DMS114 treated with DMSO at 0.1 percent for 48 hours (cell line): Measurements from ENCODE around the gene SPNS2.
"Not testable (repeated sequence)": the region's sequence is repeated elsewhere in the genome, so short reads cannot be mapped to it uniquely, and the experiment has no call there.

Experiments
- DNase-seq: peaks from one replicate; lab custom pipeline; 2025; ENCODE audit not compliant: unreplicated experiment; lab: John Stamatoyannopoulos, UW

The SPNS2 gene

GRCh38 chr17:4565209-4566141 lies 66.8 kb downstream of the SPNS2 start:
- peak; percentile 78 for DNase-seq

DNA sequence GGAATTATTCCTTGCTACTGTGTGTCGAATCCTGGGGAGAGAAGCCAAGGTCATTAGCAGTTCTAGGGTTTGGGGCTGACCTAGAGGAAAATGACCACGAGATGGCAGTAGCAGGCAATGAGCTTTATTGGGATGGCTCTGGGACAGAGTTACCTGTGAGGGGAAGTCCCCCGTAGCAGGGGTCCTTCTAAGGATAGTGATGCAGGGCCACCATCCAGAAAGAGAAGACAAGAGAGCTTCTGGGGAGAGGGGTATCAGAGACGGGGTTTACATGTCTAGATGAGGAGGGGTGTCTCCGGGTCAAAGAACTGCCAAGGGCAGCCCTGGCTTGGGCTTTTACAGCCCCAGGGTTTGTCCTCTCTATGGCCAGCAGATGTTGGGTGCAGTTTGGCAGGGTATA lies 68.1 kb downstream of the SPNS2 start:
- DNase-seq = peak; percentile 51

GRCh38 chr17:4569591-4569990 lies 70.9 kb downstream of the SPNS2 start:
- no peak for DNase-seq

- no peak for DNase-seq
These were observed 73.5 kb downstream of the SPNS2 start for GRCh38 chr17:4572131-4572530.

DNA sequence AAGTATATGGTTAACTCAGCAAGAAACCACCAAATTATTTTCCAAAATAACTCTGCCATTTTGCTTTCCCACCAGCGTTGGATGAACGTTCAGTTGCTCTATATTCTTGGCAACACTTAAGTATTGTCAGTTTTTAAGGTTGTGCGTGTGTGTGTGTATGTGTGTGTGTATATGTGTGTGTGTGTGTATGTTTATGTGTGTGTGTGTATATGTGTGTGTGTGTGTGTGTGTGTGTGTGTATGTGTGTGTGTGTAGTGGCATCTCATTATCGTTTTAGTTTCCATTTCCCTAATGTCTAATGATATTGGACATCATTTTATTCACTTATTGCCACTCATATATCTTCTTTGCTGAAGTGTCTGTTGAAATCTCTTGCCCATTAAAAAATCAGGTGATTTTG lies 74.4 kb downstream of the SPNS2 start:
- no peak for DNase-seq

- DNase-seq = no peak
These were observed 75.0 kb downstream of the SPNS2 start for GRCh38 chr17:4573669-4574068.

DNA sequence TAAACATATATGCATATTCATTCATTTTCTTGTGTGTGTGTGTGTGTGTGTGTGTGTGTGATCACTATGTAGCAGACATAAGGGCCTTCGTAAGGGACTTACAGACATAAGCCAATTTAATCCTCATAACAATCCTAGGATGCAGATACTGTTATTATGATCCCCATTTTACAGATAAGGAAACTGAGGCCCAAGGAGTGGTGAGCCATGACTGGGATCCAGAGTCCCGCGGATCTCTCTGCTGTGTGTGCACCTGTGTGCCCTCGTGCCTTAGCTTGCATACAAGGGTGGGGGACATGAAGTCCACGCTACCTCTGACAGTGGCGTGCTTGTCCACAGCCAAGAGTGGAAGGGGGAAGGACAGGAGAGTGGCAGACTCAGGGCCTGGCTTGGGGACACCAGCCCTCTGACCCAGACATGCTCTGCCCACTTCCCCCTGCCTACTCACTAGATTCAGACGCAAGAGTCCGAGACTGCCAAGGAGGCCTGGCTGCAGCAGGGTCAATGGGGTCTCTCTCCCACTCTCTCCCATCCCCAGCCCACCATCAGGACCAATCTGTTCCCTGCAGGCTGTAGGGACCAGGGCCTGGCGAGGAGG lies 75.9 kb downstream of the SPNS2 start:
- no peak for DNase-seq

DNA sequence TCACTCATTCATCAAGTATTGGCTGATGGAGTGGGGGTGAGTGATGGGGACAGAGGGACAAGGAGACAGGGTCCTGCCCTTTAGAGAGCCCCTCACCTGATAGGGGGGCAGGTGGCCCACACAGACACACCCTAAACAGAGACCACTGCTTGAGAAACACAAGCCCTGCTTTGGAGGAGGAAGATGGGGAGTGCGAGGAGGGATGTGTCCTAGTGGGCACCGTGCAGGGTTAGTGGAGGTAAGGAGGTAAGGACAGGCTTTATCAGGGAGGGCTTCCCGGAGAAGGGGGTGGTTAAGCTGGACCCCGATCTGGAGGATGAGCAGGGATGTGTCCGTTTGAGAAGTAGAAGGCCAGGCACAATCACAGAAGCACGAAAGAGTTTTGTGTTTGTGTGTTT lies 77.5 kb downstream of the SPNS2 start:
- DNase-seq = no peak

GRCh38 chr17:4576729-4577322 lies 78.1 kb downstream of the SPNS2 start:
- DNase-seq = no peak

- DNase-seq = no peak
These were observed 78.8 kb downstream of the SPNS2 start for GRCh38 chr17:4577386-4577993.

- not testable (repeated sequence) for DNase-seq
These were observed 79.7 kb downstream of the SPNS2 start for GRCh38 chr17:4578349-4578748.

- DNase-seq = no peak
These were observed 81.0 kb downstream of the SPNS2 start for GRCh38 chr17:4579678-4580077.

- DNase-seq = no peak
These were observed 81.6 kb downstream of the SPNS2 start for GRCh38 chr17:4580291-4580690.

- DNase-seq = no peak
These were observed 83.4 kb downstream of the SPNS2 start for GRCh38 chr17:4582101-4582501.

DNA sequence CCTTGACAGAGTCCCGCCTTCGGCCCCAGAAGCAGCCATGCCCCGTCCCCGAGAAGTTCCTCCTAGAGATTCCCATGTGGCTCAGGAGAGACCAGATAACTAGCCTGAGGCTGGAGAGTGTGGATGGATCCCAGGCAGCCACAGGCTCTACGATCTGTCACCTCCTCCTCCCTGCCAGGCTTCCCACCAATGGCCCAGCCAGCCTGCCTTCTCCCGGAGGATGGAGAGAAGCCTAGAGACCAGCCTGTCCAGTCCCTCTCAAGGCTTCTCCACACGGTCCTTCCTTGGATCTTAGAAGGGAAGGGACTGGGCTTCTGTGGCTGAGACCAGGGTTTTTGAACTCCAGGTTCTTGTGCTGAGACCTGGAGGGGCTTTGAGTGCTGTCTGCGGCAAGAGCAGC lies 84.0 kb downstream of the SPNS2 start:
- DNase-seq = no peak

GRCh38 chr17:4583206-4583605 lies 84.5 kb downstream of the SPNS2 start:
- no peak for DNase-seq

- DNase-seq = peak; percentile 37
These were observed 85.1 kb downstream of the SPNS2 start for GRCh38 chr17:4583782-4584100.

DNA sequence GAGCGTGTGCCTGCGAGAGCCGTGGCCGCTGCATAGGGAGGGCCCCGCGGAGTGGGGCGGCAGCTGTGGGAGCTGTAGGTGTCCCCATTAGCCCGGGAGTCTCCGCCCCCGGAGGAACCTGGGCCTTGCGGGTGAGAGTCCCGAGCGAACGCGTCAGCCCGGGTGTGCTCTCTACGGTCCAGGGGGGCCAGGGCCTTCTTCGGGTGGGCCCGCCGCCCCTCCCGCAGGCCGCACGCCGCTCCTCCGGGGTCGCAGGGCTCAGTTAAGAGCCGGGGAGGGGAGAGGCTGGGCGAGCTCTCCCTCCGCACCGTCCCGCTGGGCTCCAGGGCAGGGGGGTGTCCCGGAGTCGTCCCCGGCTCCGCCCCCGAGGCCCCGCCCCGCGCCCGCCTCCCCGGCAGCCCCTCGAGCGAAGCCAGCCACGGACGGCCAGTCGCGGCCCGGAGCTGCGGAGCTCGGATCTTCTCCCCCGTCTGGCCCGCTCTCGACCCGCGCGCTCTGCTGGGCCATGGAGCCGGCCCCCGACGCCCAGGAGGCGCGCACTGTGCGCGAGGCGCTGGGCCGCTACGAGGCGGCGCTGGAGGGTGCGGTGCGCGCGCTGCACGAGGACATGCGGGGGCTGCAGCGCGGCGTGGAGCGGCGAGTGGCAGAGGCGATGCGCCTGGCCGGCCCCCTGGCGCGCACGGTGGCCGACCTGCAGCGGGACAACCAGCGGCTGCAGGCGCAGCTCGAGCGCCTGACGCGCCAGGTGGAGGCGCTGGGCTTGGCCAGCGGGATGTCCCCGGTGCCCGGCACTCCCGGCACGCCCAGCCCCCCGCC lies 85.6 kb downstream of the SPNS2 start, which contains the start of gene SMTNL2:
SMTNL2 (plus strand) TSS at position 429 of the 816 bp plus-strand sequence; CDS start at position 506, 77 bp downstream.
- no peak for DNase-seq

DNA sequence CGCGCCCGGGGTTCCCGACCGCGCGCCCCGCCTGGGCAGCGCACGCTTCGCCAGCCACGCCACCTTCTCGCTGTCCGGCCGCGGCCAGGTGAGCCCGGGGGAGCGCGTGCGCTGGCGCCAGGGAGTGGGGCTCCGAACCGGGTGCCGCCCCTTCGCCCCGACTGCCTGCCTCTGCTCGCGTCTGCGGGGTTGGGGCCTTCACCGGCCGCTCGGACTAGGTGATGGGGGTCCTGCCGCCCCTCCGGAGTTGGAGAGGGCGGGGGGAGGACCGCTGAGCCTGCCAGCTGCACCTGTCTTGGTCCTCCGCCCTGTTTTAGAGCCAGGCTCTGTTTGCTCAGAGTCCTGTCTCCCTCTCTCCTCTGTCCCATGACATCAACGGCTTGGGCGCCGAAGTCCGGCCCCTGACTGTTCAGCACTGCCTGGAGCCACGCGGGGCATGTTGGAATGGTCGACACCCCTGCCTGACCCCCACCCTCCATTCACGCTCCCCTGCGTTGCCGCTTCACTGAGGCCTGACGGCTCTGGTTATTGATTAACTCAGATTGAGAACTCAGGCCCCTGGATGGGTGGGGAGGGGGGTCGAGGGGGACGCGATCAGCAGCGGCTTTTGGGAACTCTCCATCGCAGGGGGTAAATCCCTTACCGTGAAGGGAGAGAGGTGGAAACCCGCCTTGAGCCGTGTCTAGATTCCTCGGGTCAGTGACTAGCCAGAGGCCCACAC lies 86.4 kb downstream of the SPNS2 start:
- DNase-seq = no peak

DNA sequence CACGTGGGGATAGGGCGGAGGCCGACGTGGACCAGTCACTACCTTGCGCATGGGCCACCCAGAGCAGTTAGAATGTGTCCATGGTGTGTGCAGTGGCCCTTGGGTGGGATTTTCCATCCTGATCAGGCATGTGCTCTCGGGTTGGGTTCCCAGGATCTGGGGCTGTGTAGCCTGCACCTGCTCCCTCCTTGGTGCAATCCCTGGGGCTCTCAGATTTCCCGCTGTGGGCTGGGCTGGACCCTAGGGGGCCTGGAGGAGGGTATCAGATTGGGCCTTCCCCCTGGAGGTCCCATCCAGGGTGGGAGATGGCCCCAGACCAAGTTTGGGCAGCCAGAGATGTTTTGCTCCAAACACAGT lies 86.9 kb downstream of the SPNS2 start:
- DNase-seq = no peak
